PFSK-1 (cell line): ENCODE measurements around the gene KIF18A.

Experiments used
- FOXP2 ChIP-seq: optimal IDR thresholded peaks from 2 replicates; pipeline ENCODE3; 2011; ENCODE audit warnings: borderline replicate concordance, control low read depth, inconsistent platforms; ENCODE audit not compliant: insufficient read depth; ENCODE audit errors: extremely low read length, extremely low read depth
- POLR2AphosphoS5 ChIP-seq: IDR thresholded peaks from 2 replicates; pipeline ENCODE4 v1.6.1; 2012; ENCODE audit warnings: low read depth, mild to moderate bottlenecking, control low read depth, low read length, moderate library complexity
- REST ChIP-seq, 2 experiments: IDR thresholded peaks; 2 replicates each; pipeline versions ENCODE4 v1.6.1 to v1.8.0; 2011 to 2012; ENCODE audit warnings: low read depth in 2 of 2, low read length in 2 of 2, control low read depth in 1 of 2, inconsistent platforms in 1 of 2, mild to moderate bottlenecking in 1 of 2, moderate library complexity in 1 of 2; ENCODE audit not compliant: insufficient read depth in 1 of 2
- SIN3A ChIP-seq: IDR thresholded peaks from 2 replicates; pipeline ENCODE4 v1.6.1; 2012; ENCODE audit warnings: mild to moderate bottlenecking, low read length, moderate library complexity, borderline replicate concordance; ENCODE audit not compliant: insufficient read depth
- TAF1 ChIP-seq: IDR thresholded peaks from 2 replicates; pipeline ENCODE4 v1.6.1; 2012; ENCODE audit warnings: low read length, control low read depth, borderline replicate concordance; ENCODE audit not compliant: insufficient read depth

KIF18A gene

GRCh38 chr11:28108958-28109357 is 1.0 kb upstream of the KIF18A start:
- TF ChIP-seq TAF1 = no peak
- no peak for TF ChIP-seq REST (IDR thresholded peaks at IDR 0.05; ENCODE audit: insufficient read depth in 1 of 2, low read depth in 2 of 2, low read length in 2 of 2)
- no peak for TF ChIP-seq POLR2AphosphoS5
- TF ChIP-seq FOXP2 = no peak
- TF ChIP-seq SIN3A = no peak

GRCh38 chr11:28107191-28107749 is 686 bp downstream of the KIF18A start:
- peak; percentile 8; the same call in 1 of the 2 replicates for TF ChIP-seq SIN3A
- no peak for TF ChIP-seq REST (IDR thresholded peaks at IDR 0.05; ENCODE audit: insufficient read depth in 1 of 2, low read depth in 2 of 2, low read length in 2 of 2)

GRCh38 chr11:28106353-28107043 is 1.5 kb downstream of the KIF18A start:
- TF ChIP-seq TAF1 (no peak), POLR2AphosphoS5 (no peak), FOXP2 (no peak), SIN3A (no peak), REST (IDR thresholded peaks at IDR 0.05; ENCODE audit: insufficient read depth in 1 of 2, low read depth in 2 of 2, low read length in 2 of 2) (no peak)

GRCh38 chr11:28105869-28106268 is 2.1 kb downstream of the KIF18A start:
- TF ChIP-seq SIN3A (no peak), POLR2AphosphoS5 (no peak), FOXP2 (no peak), TAF1 (no peak), REST (IDR thresholded peaks at IDR 0.05; ENCODE audit: insufficient read depth in 1 of 2, low read depth in 2 of 2, low read length in 2 of 2) (no peak)

- no peak for TF ChIP-seq POLR2AphosphoS5
- TF ChIP-seq SIN3A = no peak
- no peak for TF ChIP-seq FOXP2
These were observed 3.0 kb downstream of the KIF18A start for GRCh38 chr11:28104984-28105383.
